Thyroid gland (tissue), 4 donors: ENCODE results near the gene SEMA3D. TPM values are rescaled to one million over a fixed set of nuclear protein-coding genes. Genes with fewer than 3 reads are reported as not detected.
A peak's percentile ranks its signal among the peaks of the same experiment; 100 is the strongest.

ENCODE experiments used
- DNase-seq, 2 donors: peaks; one replicate each; pipeline ENCODE4 v3.0.0-alpha.2; 2019
- H3K27ac ChIP-seq, 3 donors: fragments of 200-600 bp; sonication (generic); 1 replicate in 2 of 3; 2 replicates in 1 of 3; pipeline ENCODE4 v1.5.1; 2016 to 2019; ENCODE audit warnings: mild to moderate bottlenecking in 1 of 3, moderate library complexity in 1 of 3
- H3K27me3 ChIP-seq: fragments of 200-600 bp; sonication (generic); one replicate; pipeline ENCODE4 v1.5.1; 2019
- H3K36me3 ChIP-seq, 2 donors: fragments of 200-600 bp; sonication (generic); one replicate each; pipeline ENCODE4 v1.5.1; 2016 to 2019
- H3K4me1 ChIP-seq, 2 donors: fragments of 200-600 bp; sonication (generic); one replicate each; pipeline ENCODE4 v1.5.1; 2017 to 2019
- H3K4me3 ChIP-seq, 3 donors: fragments of 200-600 bp; sonication (generic); replicated peaks in 1 of 3; 1 replicate in 2 of 3; 2 replicates in 1 of 3; pipeline ENCODE4 v1.5.1; 2016; ENCODE audit warnings: mild to moderate bottlenecking in 1 of 3
- H3K9me3 ChIP-seq: fragments of 200-600 bp; sonication (generic); one replicate; pipeline ENCODE4 v1.5.1; 2017
- CTCF ChIP-seq, 6 experiments: fragments of 200-600 bp in 3 of 6; fragments of 450-650 bp in 3 of 6; sonication (generic) in 3 of 6; IDR thresholded peaks; one replicate each; pipeline ENCODE4 v1.5.1; 2016 to 2019; ENCODE audit warnings: antibody characterized with exemption in 6 of 6, mild to moderate bottlenecking in 2 of 6, inconsistent platforms in 1 of 6, moderate library complexity in 1 of 6
- POLR2A ChIP-seq, 2 donors: fragments of 450-650 bp; IDR thresholded peaks; one replicate each; pipeline ENCODE4 v1.6.1; 2017; ENCODE audit warnings: antibody characterized with exemption in 2 of 2, mild to moderate bottlenecking in 2 of 2, moderate library complexity in 1 of 2
- WGBS, 2 donors: methylation state at CpG; one replicate each; pipeline ENCODE4 v1.1.5; 2017; 5-methylcytosine and 5-hydroxymethylcytosine counted together
- intact Hi-C: fragments of 100-400 bp; cut with DNase I; formaldehyde crosslinking; loops from one replicate; pipeline ENCODE4 v1.15.1; 2023
- total RNA-seq, 4 donors: library from RNA; depleted of rRNA; stranded (reverse); fragments of >200 nt; gene quantifications; one replicate each; pipeline ENCODE4 v1.2.3, GENCODE V29; 2016

SEMA3D gene
- total RNA-seq, 4 donors from 2014 or later, result 65.8 to 131 (median 91.8) TPM

- WGBS, 2 donors, result 45 to 83% methylated on average over 2 of the region's 2 CpGs
- no peak overlapping the region for H3K4me3 ChIP-seq
- no peak for DNase-seq
- no peaks in the 10 kb centered on the region for H3K9me3 ChIP-seq
- H3K36me3 ChIP-seq, result no peaks in the 10 kb centered on the region
- H3K27ac ChIP-seq, result no peak overlapping the region
- no peaks in the 10 kb centered on the region for H3K27me3 ChIP-seq
- TF ChIP-seq POLR2A (IDR thresholded peaks at IDR 0.05) (no peak), CTCF (IDR thresholded peaks at IDR 0.05) (no peak)
- intact Hi-C loops, result no loop called here
- no peaks in the 10 kb centered on the region for H3K4me1 ChIP-seq
Observed at GRCh38 chr7:85204496-85204895, 17.6 kb upstream of the SEMA3D start.

- H3K4me1 ChIP-seq, result no peaks in the 10 kb centered on the region
- no peak for TF ChIP-seq POLR2A (IDR thresholded peaks at IDR 0.05)
- TF ChIP-seq CTCF (IDR thresholded peaks at IDR 0.05), result no peak
- intact Hi-C loops, result no loop called here
- no peaks in the 10 kb centered on the region for H3K27me3 ChIP-seq
- no peaks in the 10 kb centered on the region for H3K36me3 ChIP-seq
- no peak overlapping the region for H3K4me3 ChIP-seq
- no peaks in the 10 kb centered on the region for H3K9me3 ChIP-seq
- DNase-seq, result no peak
- 90 to 91% methylated on average over 2 of the region's 2 CpGs for WGBS, 2 donors
- no peak overlapping the region for H3K27ac ChIP-seq
Observed at GRCh38 chr7:85204061-85204460, 17.2 kb upstream of the SEMA3D start.

GRCh38 chr7:85201209-85201608 lies 14.4 kb upstream of the SEMA3D start:
- no peaks in the 10 kb centered on the region for H3K36me3 ChIP-seq
- no peaks in the 10 kb centered on the region for H3K9me3 ChIP-seq
- DNase-seq, result no peak
- H3K4me1 ChIP-seq, result no peaks in the 10 kb centered on the region
- 89 to 96% methylated on average over 2 of the region's 2 CpGs for WGBS, 2 donors
- intact Hi-C loops, result no loop called here
- no peaks in the 10 kb centered on the region for H3K27me3 ChIP-seq
- no peak overlapping the region for H3K4me3 ChIP-seq
- H3K27ac ChIP-seq, result no peak overlapping the region
- TF ChIP-seq POLR2A (IDR thresholded peaks at IDR 0.05) (no peak), CTCF (IDR thresholded peaks at IDR 0.05) (no peak)

GRCh38 chr7:85196696-85197095 lies 9.8 kb upstream of the SEMA3D start:
- TF ChIP-seq CTCF (IDR thresholded peaks at IDR 0.05), result no peak
- no peak for TF ChIP-seq POLR2A (IDR thresholded peaks at IDR 0.05)
- Histone ChIP-seq H3K4me1 (no peaks in the 10 kb centered on the region), H3K4me3 (no peak overlapping the region), H3K36me3 (no peaks in the 10 kb centered on the region), H3K9me3 (no peaks in the 10 kb centered on the region), H3K27ac (no peak overlapping the region), H3K27me3 (no peaks in the 10 kb centered on the region)
- no peak for DNase-seq
- intact Hi-C loops, result no loop called here

- intact Hi-C loops, result loop anchor here (5.0 kb wide), 1 partner anchor 149 kb away; no protein-coding TSS in a partner anchor
- DNase-seq, result no peak
- WGBS, 2 donors, result 14 to 15% methylated on average over 1 of the region's 1 CpG
Observed at GRCh38 chr7:85191383-85191782, 4.5 kb upstream of the SEMA3D start.

More at GRCh38 chr7:85191383-85191782, 4.5 kb upstream of the SEMA3D start:
- Histone ChIP-seq H3K4me1 (peaks cover 4 to 5% of the 10 kb centered on the region in 2 donors), H3K27ac (no peak overlapping the region), H3K27me3 (no peaks in the 10 kb centered on the region), H3K4me3 (no peak overlapping the region), H3K36me3 (no peaks in the 10 kb centered on the region), H3K9me3 (no peaks in the 10 kb centered on the region)
- TF ChIP-seq CTCF (IDR thresholded peaks at IDR 0.05) (peak in 4 of 6 experiments; percentile 32 to 68 (median 58)), POLR2A (IDR thresholded peaks at IDR 0.05) (no peak)
